ENCODE measurements around the gene LSS.

- no peak for TF ChIP-seq CTCF (IDR thresholded peaks at IDR 0.05; ENCODE audit: low read depth, low read length)
- TF ChIP-seq MYC (IDR thresholded peaks at IDR 0.05; ENCODE audit: low read depth, low read length) = no peak
- TF ChIP-seq POLR2A (IDR thresholded peaks at IDR 0.05; ENCODE audit: extremely low read depth, insufficient read length) = no peak
- no peak for TF ChIP-seq MAX (IDR thresholded peaks at IDR 0.05; ENCODE audit: low read depth, low read length)
Observed at GRCh38 chr21:46202592-46203202, 25.9 kb downstream of the LSS start.

All from NB4 (cell line).